IMR-90 (cell line): ENCODE data around the gene LAMA2. TPM values are rescaled to one million over a fixed set of nuclear protein-coding genes. Genes with fewer than 3 reads are reported as not detected.

Source experiments
- ATAC-seq: fragments of 200-7000 bp; cut with Tn5 transposase; 2 replicates; pipeline ENCODE4 v1.9.1; 2020; ENCODE audit warnings: low read depth, mild to moderate bottlenecking, moderate library complexity
- BruUV-seq: library from RNA; stranded (reverse); fragments of 400-500 nt; replicated peaks from 2 replicates; lab custom pipeline; 2021; lab: Mats Ljungman, UMichigan
- CTCF ChIA-PET: fragments of 300-600 bp; formaldehyde crosslinking; extraction: SDS; loops from one replicate; lab custom pipeline; 2021; ENCODE audit warnings: antibody characterized with exemption; lab: Yijun Ruan, JAX
- POLR2A ChIA-PET: fragments of 300-600 bp; sonication (Branson Sonifier 250); formaldehyde crosslinking; loops from one replicate; lab custom pipeline; 2022; ENCODE audit warnings: antibody characterized with exemption; ENCODE audit not compliant: unreplicated experiment; lab: Charles Lee
- DNase-seq: peaks from one replicate; pipeline ENCODE4 v3.0.0; 2013
- H2AFZ ChIP-seq: replicated peaks from 2 replicates; pipeline ENCODE3; 2013; ENCODE audit warnings: low read length, mild to moderate bottlenecking; ENCODE audit not compliant: poor library complexity
- H2AK5ac ChIP-seq: 2 replicates; pipeline ENCODE4 v1.6.1; 2013; ENCODE audit warnings: low read depth, low read length, inconsistent platforms
- H2AK9ac ChIP-seq: replicated peaks from 2 replicates; pipeline ENCODE3; 2013; ENCODE audit warnings: mild to moderate bottlenecking, low read depth, low read length, moderate library complexity; ENCODE audit not compliant: poor library complexity
- H2BK120ac ChIP-seq: 2 replicates; pipeline ENCODE4 v1.6.1; 2013; ENCODE audit warnings: low read depth, low read length, inconsistent platforms
- H2BK15ac ChIP-seq: 3 replicates; pipeline ENCODE4 v1.6.1; 2013; ENCODE audit warnings: low read depth, low read length, inconsistent platforms
- H2BK20ac ChIP-seq: 2 replicates; pipeline ENCODE4 v1.6.1; 2013; ENCODE audit warnings: low read depth, mild to moderate bottlenecking, inconsistent platforms, low read length, moderate library complexity
- H2BK5ac ChIP-seq: 2 replicates; pipeline ENCODE4 v1.6.1; 2013; ENCODE audit warnings: mild to moderate bottlenecking, low read depth, low read length, inconsistent platforms; ENCODE audit not compliant: poor library complexity, severe bottlenecking
- H3K14ac ChIP-seq: replicated peaks from 2 replicates; pipeline ENCODE4 v1.6.1; 2013; ENCODE audit warnings: low read depth, low read length, inconsistent platforms
- H3K18ac ChIP-seq: 2 replicates; pipeline ENCODE4 v1.6.1; 2013; ENCODE audit warnings: low read depth, low read length, control low read depth
- H3K23ac ChIP-seq: 2 replicates; pipeline ENCODE4 v1.6.1; 2013; ENCODE audit warnings: low read depth, low read length, inconsistent platforms
- H3K27ac ChIP-seq: 2 replicates; pipeline ENCODE4 v1.5.1; 2013; ENCODE audit warnings: mild to moderate bottlenecking, control low read depth, low read length; ENCODE audit not compliant: insufficient read depth
- H3K27me3 ChIP-seq: 2 replicates; pipeline ENCODE4 v1.6.1; 2013; ENCODE audit warnings: low read length; ENCODE audit not compliant: control insufficient read depth, insufficient read depth
- H3K36me3 ChIP-seq: 2 replicates; pipeline ENCODE4 v1.6.1; 2013; ENCODE audit warnings: low read length, mixed read lengths; ENCODE audit not compliant: control insufficient read depth, insufficient read depth
- H3K4ac ChIP-seq: 2 replicates; pipeline ENCODE4 v1.6.1; 2013; ENCODE audit warnings: low read depth, low read length, inconsistent platforms
- H3K4me1 ChIP-seq: 2 replicates; pipeline ENCODE4 v1.6.1; 2013; ENCODE audit warnings: low read length, mixed read lengths; ENCODE audit not compliant: control insufficient read depth, insufficient read depth
- H3K4me2 ChIP-seq: 2 replicates; pipeline ENCODE4 v1.6.1; 2013; ENCODE audit warnings: low read depth, mild to moderate bottlenecking, control low read depth, low read length, moderate library complexity
- H3K4me3 ChIP-seq: 2 replicates; pipeline ENCODE4 v1.5.1; 2013; ENCODE audit warnings: low read depth, mild to moderate bottlenecking, control low read depth, low read length, moderate library complexity; ENCODE audit not compliant: insufficient read depth
- H3K56ac ChIP-seq: 2 replicates; pipeline ENCODE4 v1.6.1; 2013; ENCODE audit warnings: low read length, inconsistent platforms; ENCODE audit not compliant: insufficient read depth; ENCODE audit errors: extremely low read depth
- H3K79me1 ChIP-seq, 2 experiments: 2 replicates each; pipeline ENCODE4 v1.6.1; 2013; ENCODE audit warnings: low read length in 2 of 2, inconsistent platforms in 1 of 2, low read depth in 1 of 2
- H3K9ac ChIP-seq: 2 replicates; pipeline ENCODE4 v1.6.1; 2013; ENCODE audit warnings: low read depth, low read length, control low read depth
- H3K9me1 ChIP-seq: 2 replicates; pipeline ENCODE4 v1.6.1; 2013; ENCODE audit warnings: low read length, inconsistent platforms; ENCODE audit not compliant: insufficient read depth
- H3K9me3 ChIP-seq: 2 replicates; pipeline ENCODE4 v1.6.1; 2013; ENCODE audit warnings: low read length; ENCODE audit not compliant: control insufficient read depth, insufficient read depth
- H4K20me1 ChIP-seq: 2 replicates; pipeline ENCODE4 v1.6.1; 2013; ENCODE audit warnings: low read length, inconsistent platforms; ENCODE audit not compliant: insufficient read depth
- H4K5ac ChIP-seq: 2 replicates; pipeline ENCODE4 v1.6.1; 2013; ENCODE audit warnings: mild to moderate bottlenecking, low read depth, low read length, control low read depth
- H4K8ac ChIP-seq, 2 experiments: 2 replicates each; pipeline ENCODE4 v1.6.1; 2013; ENCODE audit warnings: low read depth in 2 of 2, low read length in 2 of 2, control low read depth in 1 of 2, inconsistent platforms in 1 of 2
- H4K91ac ChIP-seq: 2 replicates; pipeline ENCODE4 v1.6.1; 2013; ENCODE audit warnings: low read depth, low read length, inconsistent platforms; ENCODE audit not compliant: insufficient read depth
- BHLHE40 ChIP-seq: fragments of 150-350 bp; IDR thresholded peaks from 2 replicates; pipeline ENCODE4 v1.6.1; 2016; ENCODE audit warnings: mild to moderate bottlenecking, low read depth, low read length
- CEBPB ChIP-seq: IDR thresholded peaks from 2 replicates; pipeline ENCODE4 v1.6.1; 2012; ENCODE audit warnings: low read depth, low read length, improper control_type of control experiment
- CHD1 ChIP-seq: IDR thresholded peaks from 2 replicates; pipeline ENCODE4 v1.6.1; 2012; ENCODE audit warnings: low read depth, low read length, improper control_type of control experiment
- CTCF ChIP-seq: conservative IDR thresholded peaks from 2 replicates; pipeline ENCODE4 v1.5.1; 2012; ENCODE audit warnings: mild to moderate bottlenecking, low read depth, low read length, improper control_type of control experiment
- ELK1 ChIP-seq: fragments of 150-350 bp; IDR thresholded peaks from 2 replicates; pipeline ENCODE4 v1.6.1; 2016; ENCODE audit warnings: low read depth, mild to moderate bottlenecking, low read length, moderate library complexity, borderline replicate concordance
- FOS ChIP-seq: fragments of 150-350 bp; IDR thresholded peaks from 2 replicates; pipeline ENCODE4 v1.6.1; 2016; ENCODE audit warnings: low read depth, low read length
- MAFK ChIP-seq: IDR thresholded peaks from 2 replicates; pipeline ENCODE4 v1.6.1; 2012; ENCODE audit warnings: low read depth, low read length, improper control_type of control experiment
- MAZ ChIP-seq: IDR thresholded peaks from 2 replicates; pipeline ENCODE4 v1.6.1; 2012; ENCODE audit warnings: low read depth, mild to moderate bottlenecking, low read length, improper control_type of control experiment, moderate library complexity, borderline replicate concordance
- MXI1 ChIP-seq: IDR thresholded peaks from 2 replicates; pipeline ENCODE4 v1.6.1; 2012; ENCODE audit warnings: low read depth, mild to moderate bottlenecking, low read length, moderate library complexity, borderline replicate concordance
- NFE2L2 ChIP-seq: fragments of 150-350 bp; IDR thresholded peaks from 2 replicates; pipeline ENCODE4 v1.6.1; 2016; ENCODE audit warnings: low read depth, mild to moderate bottlenecking, low read length
- POLR2A ChIP-seq: IDR thresholded peaks from 2 replicates; pipeline ENCODE4 v1.6.1; 2012; ENCODE audit warnings: mild to moderate bottlenecking, low read depth, low read length
- RAD21 ChIP-seq: IDR thresholded peaks from 2 replicates; pipeline ENCODE4 v1.6.1; 2012; ENCODE audit warnings: low read length, improper control_type of control experiment
- RCOR1 ChIP-seq: IDR thresholded peaks from 2 replicates; pipeline ENCODE4 v1.6.1; 2012; ENCODE audit warnings: mild to moderate bottlenecking, low read length, improper control_type of control experiment; ENCODE audit not compliant: insufficient replicate concordance
- RFX5 ChIP-seq: IDR thresholded peaks from 2 replicates; pipeline ENCODE4 v1.8.0; 2012; ENCODE audit warnings: low read depth, mild to moderate bottlenecking, low read length, moderate library complexity
- WGBS, 2 experiments: methylation state at CpG; one replicate each; pipeline versions ENCODE4 v1.1.5 to v1.1.7; 2013; ENCODE audit warnings: missing lambda C conversion rate in 2 of 2; ENCODE audit not compliant: insufficient read length in 1 of 2; ENCODE audit errors: extremely low coverage in 2 of 2; 5-methylcytosine and 5-hydroxymethylcytosine counted together
- dilution Hi-C: fragments of 300-500 bp; cut with HindIII; formaldehyde crosslinking; loops from one replicate; pipeline ENCODE4 v1.14.3; 2018; ENCODE audit warnings: low sequenced_read_pairs; ENCODE audit not compliant: unreplicated experiment
- in situ Hi-C: fragments of 300-500 bp; cut with MboI; formaldehyde crosslinking; loops from 3 replicates; pipeline ENCODE4 v1.14.3; 2019; ENCODE audit warnings: low sequenced_read_pairs, inconsistent platforms, mixed read lengths
- intact Hi-C: fragments of 100-400 bp; cut with micrococcal nuclease; formaldehyde crosslinking; loops from 2 replicates; pipeline ENCODE4 v1.10.0; 2022
- polyA plus RNA-seq, 3 experiments: library from polyadenylated mRNA; depleted of rRNA; stranded (reverse); fragments of >200 nt; gene quantifications; 2 replicates each; pipeline ENCODE4 v1.2.3, GENCODE V29; 2012; ENCODE audit warnings: low replicate concordance in 1 of 3
- total RNA-seq: library from RNA; depleted of rRNA; stranded (reverse); fragments of >200 nt; gene quantifications from 2 replicates; pipeline ENCODE4 v1.2.3, GENCODE V29; 2012
- TF ChIP-seq, protein P1 (sequence below): fragments of 150-350 bp; IDR thresholded peaks from 2 replicates; pipeline ENCODE4 v1.6.1; 2017; ENCODE audit warnings: mild to moderate bottlenecking, antibody characterized with exemption, low read length, low read depth

Gene LAMA2
- total and polyA plus RNA-seq, 2 of the 4 experiments (the other 2 are of a cell fraction), result 9.9 to 13.3 TPM

DNA sequence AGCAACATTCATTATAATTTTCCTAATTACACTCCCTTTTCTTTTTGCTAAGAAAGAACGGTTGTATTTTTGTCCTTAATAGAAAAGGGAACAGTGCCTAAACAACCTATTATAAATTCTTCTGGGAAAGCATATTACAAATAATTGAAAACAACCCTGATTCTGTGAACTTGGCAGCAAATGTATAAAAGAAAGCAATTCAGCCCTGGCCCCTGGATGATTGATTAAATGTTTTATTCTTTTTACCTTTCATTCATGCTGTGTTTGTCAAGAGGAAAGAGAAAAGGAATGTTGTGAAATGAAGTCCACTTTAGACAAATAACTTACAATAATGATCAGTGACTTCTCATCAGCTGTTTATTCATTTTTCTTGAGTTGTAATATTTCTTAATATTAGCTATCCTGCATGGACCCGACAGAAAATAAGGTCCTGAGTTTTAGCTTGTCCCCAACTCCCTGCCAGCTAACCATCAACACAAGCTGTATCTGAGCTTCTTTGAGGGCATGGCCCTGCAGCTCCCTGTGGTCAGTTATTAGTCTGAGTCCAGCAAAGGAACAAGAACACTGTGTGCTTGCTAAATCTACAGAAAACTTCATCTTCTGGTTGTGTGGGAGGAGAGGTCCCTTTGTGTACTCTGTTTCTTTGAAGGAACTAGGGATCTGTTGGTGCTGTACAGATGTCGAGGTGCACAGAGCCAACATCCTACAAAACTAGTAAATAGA, 248.2 kb downstream of the LAMA2 start:
- H3K4me2 ChIP-seq, result no peak overlapping the region
- no peak overlapping the region for H4K8ac ChIP-seq
- no peak overlapping the region for H2BK15ac ChIP-seq
- in situ Hi-C loops (no loop called here), dilution Hi-C loops (no loop called here), intact Hi-C loops (no loop called here)
- no peak overlapping the region for H3K23ac ChIP-seq
- no peak overlapping the region for H3K18ac ChIP-seq
- H3K56ac ChIP-seq, result no peak overlapping the region
- no peak overlapping the region for H2AK9ac ChIP-seq
- H3K27me3 ChIP-seq, result peaks cover 2% of the 10 kb centered on the region; the same call in 1 of the 2 replicates
- ATAC-seq, result no peak
- H3K4me1 ChIP-seq, result no peaks in the 10 kb centered on the region
- ChIA-PET POLR2A (no interaction called here), CTCF (no interaction called here)
- no peak overlapping the region for H3K14ac ChIP-seq
- H3K36me3 ChIP-seq, result no peaks in the 10 kb centered on the region
- TF ChIP-seq CTCF (no peak), MAZ (no peak), RAD21 (no peak), CEBPB (no peak), MAFK (no peak), MXI1 (no peak), BHLHE40 (no peak), FOS (no peak), POLR2A (no peak), RCOR1 (no peak), CHD1 (no peak), ELK1 (no peak), NFE2L2 (no peak), RFX5 (no peak)
- TF ChIP-seq, protein P1, sequence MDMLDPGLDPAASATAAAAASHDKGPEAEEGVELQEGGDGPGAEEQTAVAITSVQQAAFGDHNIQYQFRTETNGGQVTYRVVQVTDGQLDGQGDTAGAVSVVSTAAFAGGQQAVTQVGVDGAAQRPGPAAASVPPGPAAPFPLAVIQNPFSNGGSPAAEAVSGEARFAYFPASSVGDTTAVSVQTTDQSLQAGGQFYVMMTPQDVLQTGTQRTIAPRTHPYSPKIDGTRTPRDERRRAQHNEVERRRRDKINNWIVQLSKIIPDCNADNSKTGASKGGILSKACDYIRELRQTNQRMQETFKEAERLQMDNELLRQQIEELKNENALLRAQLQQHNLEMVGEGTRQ, result no peak
- H2BK120ac ChIP-seq, result no peak overlapping the region
- H4K5ac ChIP-seq, result no peak overlapping the region
- no peak overlapping the region for H2BK20ac ChIP-seq
- no peaks in the 10 kb centered on the region for H3K79me1 ChIP-seq
- no peaks in the 10 kb centered on the region for H3K9me3 ChIP-seq
- no peaks in the 10 kb centered on the region for H3K9me1 ChIP-seq
- H2AK5ac ChIP-seq, result no peak overlapping the region
- WGBS, 2 experiments, result no CpG with 5 or more reads among the region's 3 CpGs
- H4K91ac ChIP-seq, result no peak overlapping the region
- H3K9ac ChIP-seq, result no peak overlapping the region
- no peak overlapping the region for H2BK5ac ChIP-seq
- no peak overlapping the region for H3K4me3 ChIP-seq
- H3K4ac ChIP-seq, result no peak overlapping the region
- no peaks in the 10 kb centered on the region for H4K20me1 ChIP-seq
- no peak overlapping the region for H2AFZ ChIP-seq
- DNase-seq, result no peak
- BruUV-seq, result no TSS peak
- H3K27ac ChIP-seq, result no peak overlapping the region
